DND-41 (cell line): ENCODE measurements around the gene KIF20A.
A peak's percentile ranks its signal among the peaks of the same experiment; 100 is the strongest.

Experiments
- ATAC-seq: fragments of 200-7000 bp; cut with Tn5 transposase; 3 replicates; pipeline ENCODE4 v1.9.1; 2021; ENCODE audit warnings: low read depth; ENCODE audit not compliant: insufficient read depth
- DNase-seq: peaks from one replicate; pipeline ENCODE4 v3.0.0-alpha.2; 2020
- H2AFZ ChIP-seq: 2 replicates; pipeline ENCODE4 v1.6.0; 2012; ENCODE audit warnings: low read depth, low read length
- H3K27ac ChIP-seq: 2 replicates; pipeline ENCODE4 v1.5.1; 2012; ENCODE audit warnings: low read length, inconsistent platforms
- H3K27me3 ChIP-seq: fragments of 200-600 bp; sonication (generic); 2 replicates; pipeline ENCODE4 v1.6.0; 2012; ENCODE audit warnings: low read length, mild to moderate bottlenecking, inconsistent platforms; ENCODE audit not compliant: insufficient read depth, poor library complexity
- H3K36me3 ChIP-seq: 2 replicates; pipeline ENCODE4 v1.5.1; 2012; ENCODE audit warnings: low read length, inconsistent platforms; ENCODE audit not compliant: insufficient read depth
- H3K4me1 ChIP-seq: 2 replicates; pipeline ENCODE4 v1.5.1; 2012; ENCODE audit warnings: mild to moderate bottlenecking, low read length; ENCODE audit not compliant: insufficient read depth
- H3K4me2 ChIP-seq: 2 replicates; pipeline ENCODE4 v1.6.0; 2012; ENCODE audit warnings: mild to moderate bottlenecking, moderate library complexity, low read length, inconsistent platforms; ENCODE audit not compliant: insufficient read depth
- H3K4me3 ChIP-seq, 2 experiments: fragments of 200-600 bp in 1 of 2; shearing (Covaris generic) in 1 of 2; 2 replicates each; pipeline ENCODE4 v1.5.1; 2012 to 2016; ENCODE audit warnings: inconsistent platforms in 2 of 2, low read length in 2 of 2, mild to moderate bottlenecking in 2 of 2, low read depth in 1 of 2, moderate library complexity in 1 of 2
- H3K79me2 ChIP-seq: 2 replicates; pipeline ENCODE4 v1.6.0; 2012; ENCODE audit warnings: low read length, inconsistent platforms; ENCODE audit not compliant: insufficient read depth
- H3K9ac ChIP-seq: 2 replicates; pipeline ENCODE4 v1.6.0; 2012; ENCODE audit warnings: low read depth, mild to moderate bottlenecking, inconsistent platforms, low read length, moderate library complexity
- H3K9me3 ChIP-seq: 2 replicates; pipeline ENCODE4 v1.5.1; 2012; ENCODE audit warnings: low read length, moderate library complexity, mild to moderate bottlenecking, inconsistent platforms; ENCODE audit not compliant: insufficient read depth, severe bottlenecking
- H4K20me1 ChIP-seq: 2 replicates; pipeline ENCODE4 v1.6.0; 2012; ENCODE audit warnings: low read length; ENCODE audit not compliant: insufficient read depth
- EZH2 ChIP-seq: IDR thresholded peaks from 3 replicates; pipeline ENCODE4 v1.6.1; 2012; ENCODE audit warnings: borderline replicate concordance, low read depth, mild to moderate bottlenecking, moderate library complexity, low read length, inconsistent platforms; ENCODE audit not compliant: severe bottlenecking
- TF ChIP-seq, protein P1 (sequence below): IDR thresholded peaks from 2 replicates; pipeline ENCODE4 v1.5.1; 2012; ENCODE audit warnings: borderline replicate concordance, low read length, moderate library complexity, mild to moderate bottlenecking; ENCODE audit not compliant: poor library complexity, severe bottlenecking; ENCODE audit errors: extremely low read depth

The KIF20A gene

DNA sequence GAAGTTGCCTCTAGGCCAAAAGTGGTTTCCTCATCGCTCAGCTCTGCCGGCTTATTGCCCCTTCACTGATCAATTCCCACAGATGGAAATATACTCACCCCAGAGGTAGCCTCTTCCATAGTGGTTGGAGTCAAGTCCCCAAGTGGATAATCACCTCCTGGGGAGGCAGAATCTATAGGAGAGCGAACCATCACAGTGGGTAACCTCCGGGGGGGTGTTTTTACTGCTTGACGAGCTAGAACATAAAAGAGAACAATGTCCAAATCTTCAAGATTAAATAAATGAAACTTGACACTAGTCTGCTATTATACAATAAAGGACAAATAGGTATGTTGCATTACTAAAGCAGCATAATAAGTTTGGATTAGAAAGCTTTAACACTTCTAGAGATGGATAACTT, 9.8 kb upstream of the KIF20A start:
- H3K9me3 ChIP-seq, result no peaks in the 10 kb centered on the region
- TF ChIP-seq, protein P1, sequence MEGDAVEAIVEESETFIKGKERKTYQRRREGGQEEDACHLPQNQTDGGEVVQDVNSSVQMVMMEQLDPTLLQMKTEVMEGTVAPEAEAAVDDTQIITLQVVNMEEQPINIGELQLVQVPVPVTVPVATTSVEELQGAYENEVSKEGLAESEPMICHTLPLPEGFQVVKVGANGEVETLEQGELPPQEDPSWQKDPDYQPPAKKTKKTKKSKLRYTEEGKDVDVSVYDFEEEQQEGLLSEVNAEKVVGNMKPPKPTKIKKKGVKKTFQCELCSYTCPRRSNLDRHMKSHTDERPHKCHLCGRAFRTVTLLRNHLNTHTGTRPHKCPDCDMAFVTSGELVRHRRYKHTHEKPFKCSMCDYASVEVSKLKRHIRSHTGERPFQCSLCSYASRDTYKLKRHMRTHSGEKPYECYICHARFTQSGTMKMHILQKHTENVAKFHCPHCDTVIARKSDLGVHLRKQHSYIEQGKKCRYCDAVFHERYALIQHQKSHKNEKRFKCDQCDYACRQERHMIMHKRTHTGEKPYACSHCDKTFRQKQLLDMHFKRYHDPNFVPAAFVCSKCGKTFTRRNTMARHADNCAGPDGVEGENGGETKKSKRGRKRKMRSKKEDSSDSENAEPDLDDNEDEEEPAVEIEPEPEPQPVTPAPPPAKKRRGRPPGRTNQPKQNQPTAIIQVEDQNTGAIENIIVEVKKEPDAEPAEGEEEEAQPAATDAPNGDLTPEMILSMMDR, result no peak
- TF ChIP-seq EZH2, result no peak
- DNase-seq (no peak), ATAC-seq (no peak)
- no peak overlapping the region for H3K4me2 ChIP-seq
- 0 out of 2 replicates have a peak, but pooled peaks cover 3% of the 10 kb centered on the region for H4K20me1 ChIP-seq
- H2AFZ ChIP-seq, result no peak overlapping the region
- peaks cover 10% of the 10 kb centered on the region; the same call in 1 of the 2 replicates for H3K79me2 ChIP-seq
- peaks cover 5% of the 10 kb centered on the region for H3K4me1 ChIP-seq
- H3K9ac ChIP-seq, result no peak overlapping the region
- no peak overlapping the region for H3K27ac ChIP-seq
- H3K27me3 ChIP-seq, result no peaks in the 10 kb centered on the region
- peaks cover 97% of the 10 kb centered on the region for H3K36me3 ChIP-seq
- no peak overlapping the region for H3K4me3 ChIP-seq

DNA sequence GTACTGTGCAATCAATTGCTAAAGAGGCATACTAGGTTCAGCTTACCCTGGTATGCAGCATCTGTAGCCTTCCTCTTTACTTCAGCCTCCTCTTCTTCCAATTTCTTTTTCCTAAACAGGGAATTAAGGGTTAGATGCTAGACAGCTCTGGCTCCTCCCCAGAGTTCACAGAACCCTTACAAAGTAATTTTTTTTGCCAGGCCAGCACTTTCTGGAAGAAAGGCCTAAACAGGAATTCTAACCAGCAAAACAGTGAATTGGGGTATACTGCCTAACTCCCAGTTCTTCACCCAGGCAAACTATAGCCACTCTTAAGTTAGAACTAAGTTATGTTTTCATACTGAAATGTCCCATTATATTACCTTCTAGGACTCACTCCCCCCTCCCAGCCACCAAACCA, 8.6 kb upstream of the KIF20A start:
- Histone ChIP-seq H3K4me2 (no peak overlapping the region), H3K9ac (no peak overlapping the region), H3K9me3 (no peaks in the 10 kb centered on the region), H3K27me3 (no peaks in the 10 kb centered on the region), H4K20me1 (no peaks in the 10 kb centered on the region), H3K4me3 (no peak overlapping the region), H2AFZ (no peak overlapping the region), H3K27ac (no peak overlapping the region), H3K79me2 (peaks cover 19% of the 10 kb centered on the region), H3K4me1 (peaks cover 5% of the 10 kb centered on the region), H3K36me3 (peaks cover 97% of the 10 kb centered on the region)
- TF ChIP-seq EZH2, result no peak
- TF ChIP-seq, protein P1, result no peak
- no peak for DNase-seq
- no peak for ATAC-seq

DNA sequence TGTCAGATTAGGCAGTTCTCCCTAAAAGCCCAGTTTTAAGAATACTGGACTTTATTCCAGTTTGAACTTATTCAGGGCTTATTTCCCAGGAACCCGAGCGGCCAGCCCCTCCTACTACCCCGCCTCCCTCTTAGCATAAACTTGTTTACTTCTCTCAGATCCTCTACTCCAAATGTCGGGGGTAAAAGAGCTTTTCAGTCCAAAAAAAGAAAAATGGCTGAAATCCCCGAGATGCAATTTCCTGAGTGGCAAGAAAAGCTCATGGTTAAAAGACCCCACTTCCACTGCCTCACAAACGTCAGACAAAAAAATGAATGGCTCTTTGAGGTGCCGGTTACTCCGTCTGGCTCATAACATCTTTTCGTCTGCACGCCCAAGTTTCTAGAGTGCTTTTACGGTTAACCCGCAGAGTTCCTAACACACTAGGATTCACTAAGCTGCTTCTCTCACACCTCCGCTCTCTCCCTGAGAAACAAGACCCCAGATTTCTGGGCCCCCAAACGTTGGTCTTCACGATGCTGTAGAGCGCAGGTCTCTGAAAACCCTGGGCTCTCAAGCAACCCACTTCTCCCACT, 884 bp upstream of the KIF20A start:
- Histone ChIP-seq H3K27ac (peak overlapping the region; percentile 98), H3K27me3 (no peaks in the 10 kb centered on the region), H3K4me2 (peak overlapping the region; percentile 80), H2AFZ (peak overlapping the region; percentile 95), H4K20me1 (peaks cover 11% of the 10 kb centered on the region; the same call in 1 of the 2 replicates), H3K36me3 (peaks cover 66% of the 10 kb centered on the region), H3K4me1 (peaks cover 45% of the 10 kb centered on the region), H3K9ac (peak overlapping the region; percentile 84), H3K9me3 (no peaks in the 10 kb centered on the region), H3K79me2 (peaks cover 81% of the 10 kb centered on the region), H3K4me3 (peak overlapping the region; percentile 76 to 87)
- DNase-seq (peak; percentile 48), ATAC-seq (peak; percentile 25; the same call in 1 of the 3 replicates)
- TF ChIP-seq, protein P1, result no peak
- TF ChIP-seq EZH2, result no peak
